ENCODE measurements around the gene SMARCD3.
A peak's percentile ranks its signal among the peaks of the same experiment; 100 is the strongest.

The SMARCD3 gene

DNA sequence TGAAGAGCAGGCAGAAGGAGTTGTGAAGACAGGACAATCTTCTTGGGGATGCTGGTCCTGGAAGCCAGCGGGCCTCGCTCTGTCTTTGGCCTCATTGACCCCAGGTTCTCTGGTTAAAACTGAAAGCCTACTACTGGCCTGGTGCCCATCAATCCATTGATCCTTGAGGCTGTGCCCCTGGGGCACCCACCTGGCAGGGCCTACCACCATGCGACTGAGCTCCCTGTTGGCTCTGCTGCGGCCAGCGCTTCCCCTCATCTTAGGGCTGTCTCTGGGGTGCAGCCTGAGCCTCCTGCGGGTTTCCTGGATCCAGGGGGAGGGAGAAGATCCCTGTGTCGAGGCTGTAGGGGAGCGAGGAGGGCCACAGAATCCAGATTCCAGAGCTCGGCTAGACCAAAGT is 14.7 kb downstream of the SMARCD3 start:
- no peak for DNase-seq

DNA sequence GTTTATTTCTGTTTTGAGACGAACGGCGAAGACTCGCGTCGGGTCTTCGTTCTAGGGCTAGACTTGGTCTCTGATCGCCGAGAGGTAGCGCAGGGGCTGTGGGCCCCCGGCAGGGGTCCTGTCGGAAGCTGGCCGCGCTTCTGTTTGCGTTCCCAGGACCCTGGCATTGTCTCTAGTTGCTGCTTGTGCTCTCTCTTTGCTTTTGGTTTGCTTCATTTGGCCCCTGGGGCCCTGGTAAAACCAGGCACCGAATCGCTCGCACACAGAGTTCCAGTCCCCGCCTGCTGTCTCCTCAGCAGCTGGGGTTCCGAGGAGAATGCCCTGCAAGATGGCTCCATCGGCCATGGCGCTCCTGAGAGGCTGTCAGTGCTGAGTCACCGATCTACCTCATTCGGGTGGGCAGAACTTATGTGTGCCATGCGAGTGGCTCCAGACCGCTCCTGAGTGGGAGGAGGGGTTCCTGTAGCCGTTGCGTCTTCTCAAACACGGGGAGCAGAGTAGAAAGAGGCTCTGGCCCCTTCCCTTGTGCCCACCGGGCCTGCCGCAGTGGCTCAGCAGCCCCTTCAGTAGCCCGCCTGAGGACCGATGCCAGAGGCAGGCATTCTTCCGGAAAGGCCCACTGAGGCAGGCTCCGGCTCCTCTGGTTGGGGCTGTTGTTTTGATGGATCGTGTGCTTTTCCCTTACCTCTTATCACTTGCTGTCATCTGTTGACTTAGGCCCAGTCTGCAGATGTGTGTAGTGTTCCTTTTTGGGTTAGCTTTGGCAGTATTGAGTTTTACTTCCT is 15.4 kb downstream of the SMARCD3 start:
- DNase-seq, result peak; percentile 64

DNA sequence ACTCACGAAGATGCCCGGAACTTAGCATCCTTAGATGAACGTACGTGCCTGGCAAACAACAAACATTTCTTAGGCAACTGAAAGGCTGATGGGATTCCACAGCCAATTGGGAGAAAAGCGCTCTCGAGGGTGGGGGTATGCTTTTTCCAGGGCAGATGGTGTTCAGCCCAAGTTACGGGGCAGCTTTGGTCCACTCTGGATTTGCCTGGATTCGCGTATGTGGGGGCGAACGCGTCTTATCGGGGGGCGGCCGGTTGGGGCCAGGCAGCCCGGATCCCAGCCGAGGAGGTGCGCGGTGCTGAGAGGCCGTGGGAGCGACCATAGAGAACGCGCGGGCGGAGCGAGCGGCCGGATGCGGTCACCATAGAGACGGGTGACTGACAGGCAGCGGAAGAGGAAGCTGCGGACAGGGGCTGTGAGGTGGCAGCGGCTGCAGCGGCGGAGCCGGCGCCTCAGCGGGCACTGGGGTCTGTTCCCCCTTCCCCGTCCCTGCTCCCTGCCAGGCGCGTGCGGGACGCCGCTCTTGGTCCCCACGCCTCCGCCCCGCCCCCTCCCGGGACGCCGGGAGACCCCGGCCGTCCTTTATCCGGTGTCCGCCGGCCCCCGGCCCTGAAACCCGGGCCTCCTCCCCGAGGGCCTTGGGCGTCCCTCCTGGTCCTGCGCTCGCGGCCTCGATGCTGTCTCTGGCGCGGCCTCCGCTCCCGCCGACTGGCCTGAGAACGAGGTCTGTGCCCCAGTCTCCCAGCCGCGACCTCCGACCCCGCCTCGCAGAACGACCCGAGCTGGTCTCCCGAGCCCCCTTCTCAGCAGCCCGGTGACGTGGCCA is 16.2 kb downstream of the SMARCD3 start, which contains the start of gene CHPF2:
CHPF2 (plus strand) TSS at position 393 of the 826 bp plus-strand sequence. CDS start 1,529 bp downstream, outside the sequence.
- DNase-seq, result peak; percentile 94

DNA sequence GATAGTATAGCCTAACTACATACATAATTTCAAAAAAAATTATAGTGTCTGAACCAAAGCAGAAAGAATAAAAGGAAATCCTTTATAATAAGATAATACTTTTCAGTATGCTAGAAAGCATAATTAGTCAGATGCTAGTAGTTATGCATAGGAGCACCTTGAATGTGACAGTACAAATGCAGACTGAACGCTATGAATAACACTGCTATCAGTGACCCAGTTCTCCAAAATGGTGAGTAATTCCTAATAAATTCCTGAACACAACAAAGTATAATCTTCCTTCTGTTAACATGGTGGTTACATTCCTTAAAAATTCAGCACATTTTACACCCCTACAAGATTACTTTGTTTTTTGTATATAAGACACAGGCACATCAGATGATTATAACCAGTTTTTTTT is 17.4 kb downstream of the SMARCD3 start:
- no peak for DNase-seq

DNA sequence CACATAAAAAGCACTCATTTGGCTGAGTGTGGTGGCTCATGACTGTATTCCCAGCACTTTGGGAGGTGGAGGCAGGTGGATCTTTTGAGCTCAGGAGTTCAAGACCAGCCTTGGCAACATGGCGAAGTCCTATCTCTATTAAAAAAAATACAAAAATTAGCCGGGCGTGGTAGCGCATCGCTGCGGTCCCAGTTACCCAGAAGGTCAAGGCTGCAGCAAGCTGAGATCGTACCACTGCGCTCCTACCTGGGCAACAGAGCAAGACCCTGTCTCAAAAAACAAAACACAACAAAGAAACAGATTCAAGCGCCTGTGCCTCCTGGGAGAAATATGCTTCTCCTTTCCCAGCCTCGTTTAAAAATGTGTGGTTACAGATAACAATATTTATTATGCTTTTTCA is 19.2 kb downstream of the SMARCD3 start:
- no peak for DNase-seq

DNA sequence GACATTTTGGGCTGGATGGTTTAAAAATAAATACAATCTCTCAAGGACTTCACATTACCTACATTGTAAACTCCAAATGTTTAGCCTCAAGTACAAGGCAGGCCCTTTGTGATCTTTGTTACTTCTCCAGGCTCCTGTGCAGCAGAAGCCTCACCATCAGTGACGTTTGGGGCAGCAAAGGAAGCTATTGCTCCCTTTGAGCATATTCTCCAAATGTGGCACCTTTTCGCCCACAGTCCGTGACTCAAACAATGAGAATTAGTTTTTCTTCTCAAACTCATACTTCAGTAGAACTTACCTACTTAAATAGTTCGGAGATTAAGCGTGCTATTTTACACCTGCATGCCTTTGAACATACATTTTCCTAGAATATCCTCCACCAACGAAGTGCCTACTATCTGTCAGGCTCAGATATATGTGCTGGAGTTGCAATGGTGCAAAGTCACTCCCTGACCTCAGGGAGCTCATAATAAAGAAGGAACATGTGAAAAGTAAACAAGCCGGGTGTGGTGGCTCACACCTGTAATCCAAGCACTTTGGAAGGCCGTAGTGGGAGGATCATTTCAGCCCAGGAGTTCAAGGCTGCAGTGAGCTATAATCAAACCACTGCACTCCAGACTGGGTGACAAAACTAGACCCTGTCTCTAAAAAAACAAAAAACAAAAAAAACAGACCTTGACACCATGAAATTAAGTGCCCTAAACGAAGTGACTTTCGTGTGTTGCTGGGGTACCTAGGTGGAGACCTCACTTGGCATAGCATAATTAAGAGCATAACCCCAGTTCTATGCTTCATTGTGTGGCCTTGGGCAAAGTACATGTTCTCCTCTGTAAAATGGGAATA is 20.2 kb downstream of the SMARCD3 start:
- no peak for DNase-seq

DNA sequence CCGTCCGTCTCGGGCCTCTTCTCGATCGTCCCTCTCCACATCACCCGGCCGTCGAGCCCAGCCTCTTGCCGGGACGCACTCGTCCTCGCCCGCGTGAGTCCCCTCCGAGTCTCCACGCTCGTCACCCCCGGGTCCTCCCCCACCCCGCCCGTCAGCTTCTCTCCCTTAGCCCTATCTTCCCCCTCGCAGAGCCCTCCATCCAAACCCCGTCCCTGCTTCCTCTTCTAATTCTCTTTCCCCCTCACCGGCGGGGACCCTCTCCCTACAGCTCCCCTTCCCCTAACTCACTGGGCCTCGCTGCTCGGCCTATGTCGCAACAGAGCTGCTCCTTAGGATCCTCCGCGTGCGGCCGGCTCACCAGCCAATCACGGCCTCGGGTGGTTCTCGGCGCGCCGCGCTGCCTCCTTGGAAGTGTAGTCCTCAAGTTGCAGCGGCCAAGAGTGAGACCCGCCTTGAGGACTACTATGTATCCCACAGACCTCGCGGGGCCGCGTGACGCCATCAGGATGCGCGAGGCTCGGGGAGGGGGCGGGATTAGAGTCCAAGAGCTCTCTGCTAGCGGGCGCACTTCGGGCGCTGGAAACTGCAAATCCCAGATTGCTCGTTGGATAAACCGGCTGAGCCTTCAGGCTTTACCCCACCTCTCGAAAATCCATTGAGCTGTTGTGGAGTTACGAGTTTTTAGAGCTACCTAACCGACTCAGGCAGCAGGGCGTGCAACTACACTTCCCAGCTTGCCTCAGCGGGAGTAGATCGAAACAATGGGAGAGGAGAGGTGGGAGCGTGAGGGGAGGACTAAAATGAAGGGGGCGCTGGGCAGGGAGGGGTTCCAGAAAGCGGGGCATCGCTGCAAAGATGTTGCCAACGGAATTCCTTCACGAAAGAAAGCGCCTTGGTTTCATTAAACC is 21.4 kb downstream of the SMARCD3 start, which contains the start of gene ABCF2:
ABCF2 (minus strand) TSS at position 331 of the 908 bp plus-strand sequence. CDS start 747 bp downstream, outside the sequence.
- peak; percentile 100 for DNase-seq

DNA sequence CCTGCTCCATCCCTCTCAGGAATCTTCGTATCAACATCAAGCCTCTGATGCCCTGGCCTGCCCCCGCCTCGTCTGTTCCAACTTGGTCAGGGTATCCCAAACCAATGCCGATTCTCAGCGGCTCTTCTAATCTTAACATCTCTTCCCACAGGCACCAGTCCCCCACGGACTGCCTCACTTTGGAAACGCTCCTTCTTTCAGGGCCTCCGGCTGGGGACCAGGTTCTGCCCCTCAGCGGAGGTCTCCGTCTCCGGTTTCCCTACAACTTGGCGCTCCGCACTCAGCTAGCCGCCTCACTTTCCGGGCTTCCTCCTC is 22.0 kb downstream of the SMARCD3 start:
- no peak for DNase-seq

DNA sequence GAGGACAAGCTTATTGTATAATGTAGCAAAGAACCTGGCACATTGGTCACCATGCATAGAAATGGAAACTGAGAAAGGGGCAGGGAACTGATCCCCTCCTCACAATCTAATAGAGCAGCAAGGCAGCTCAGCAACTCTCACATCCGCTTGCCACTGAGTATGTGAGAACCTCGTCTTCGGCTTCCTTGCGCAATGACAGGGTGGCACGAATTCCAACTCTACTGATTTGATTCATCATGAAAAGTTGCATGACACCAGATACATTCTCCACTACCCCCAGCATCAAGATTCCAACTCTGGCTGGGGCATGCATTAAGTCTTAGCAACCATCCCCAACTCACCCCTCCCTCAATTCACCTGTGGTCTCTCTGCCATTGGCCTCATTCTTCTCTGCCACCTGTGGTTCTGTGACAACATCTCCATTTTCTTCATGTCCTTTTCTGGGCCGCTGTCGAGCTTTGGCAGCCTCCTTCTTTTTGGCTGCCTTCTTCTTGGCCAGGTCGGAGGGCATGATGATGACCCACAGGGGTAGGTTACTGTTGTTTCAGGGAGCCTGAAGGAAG is 22.5 kb downstream of the SMARCD3 start:
- DNase-seq, result no peak

DNA sequence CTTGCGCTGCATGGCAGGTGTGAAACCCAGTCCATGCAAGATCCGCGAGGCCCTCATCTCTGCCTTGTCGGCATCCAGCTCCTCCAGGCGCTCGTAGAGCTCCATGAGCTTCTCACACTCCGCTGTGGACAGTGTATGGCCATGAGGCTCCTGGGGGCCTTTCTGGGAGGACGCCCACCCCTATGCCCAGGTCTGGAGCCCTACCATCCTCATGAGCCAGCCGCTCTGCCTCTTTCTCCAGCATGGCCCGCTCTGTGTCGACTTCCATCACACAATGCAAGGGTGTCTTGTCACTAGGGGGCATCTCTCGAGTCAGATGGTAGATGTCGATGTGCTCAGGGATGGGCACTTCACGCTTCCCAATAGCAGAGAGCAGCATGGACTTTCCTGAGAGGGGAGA is 24.8 kb downstream of the SMARCD3 start:
- no peak for DNase-seq

DNA sequence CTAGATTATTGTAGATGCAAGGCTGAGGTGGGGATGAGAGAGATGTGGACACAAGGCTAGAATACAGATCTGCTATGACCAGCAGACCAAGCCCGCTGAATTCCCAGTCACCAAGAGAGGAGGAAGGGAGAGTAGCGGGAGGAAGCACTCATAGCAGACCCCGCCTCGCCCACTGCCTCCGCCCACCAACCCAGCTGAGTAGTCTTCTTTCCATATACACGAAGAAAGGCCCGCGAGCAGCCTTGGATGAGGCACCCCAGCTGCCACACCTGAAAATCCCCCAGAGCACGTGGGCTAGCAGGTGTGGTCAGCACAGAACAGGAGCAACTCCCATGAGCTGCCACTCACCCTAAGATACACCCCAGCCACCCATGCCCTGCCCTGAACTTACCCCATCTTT is 30.3 kb downstream of the SMARCD3 start:
- no peak for DNase-seq

DNA sequence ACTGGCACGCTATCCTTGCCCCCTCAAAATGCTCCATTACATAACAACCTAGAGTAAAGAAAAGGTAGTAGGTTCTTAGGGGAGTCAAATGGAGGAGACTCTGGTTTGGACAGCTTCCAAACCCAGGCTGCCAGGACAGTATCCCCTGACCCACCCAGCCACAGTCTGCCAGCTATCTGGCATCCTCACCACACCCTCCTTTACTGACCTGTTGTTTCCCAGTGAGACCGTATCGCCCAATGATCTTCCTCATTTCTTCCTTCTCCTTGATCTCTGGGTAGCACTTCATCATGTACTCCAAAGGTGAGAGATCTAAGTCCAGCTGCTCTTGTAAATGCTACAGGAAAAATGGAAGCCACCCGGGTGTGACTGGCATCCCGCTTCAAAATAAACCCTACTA is 33.1 kb downstream of the SMARCD3 start:
- no peak for DNase-seq

DNA sequence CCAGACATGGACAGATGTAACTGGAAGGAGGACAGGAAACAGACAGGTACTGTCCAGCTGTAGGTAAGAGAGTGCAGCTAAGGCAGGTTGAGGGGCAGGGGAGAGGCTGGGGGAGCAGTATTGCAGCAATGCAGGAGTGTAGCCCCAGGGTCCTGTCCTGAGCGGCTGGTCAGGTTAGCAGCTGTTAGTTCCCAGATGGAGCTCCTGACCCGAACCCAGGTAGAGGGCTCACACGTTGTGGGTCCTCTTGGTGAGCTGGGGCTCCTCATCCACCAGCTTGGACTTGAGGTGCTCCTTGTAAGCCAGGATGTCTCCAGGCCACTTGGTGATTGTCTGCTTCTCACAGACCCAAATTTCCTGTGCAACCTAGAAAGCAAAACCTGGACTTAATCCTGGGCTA is 34.7 kb downstream of the SMARCD3 start:
- DNase-seq, result no peak

DNA sequence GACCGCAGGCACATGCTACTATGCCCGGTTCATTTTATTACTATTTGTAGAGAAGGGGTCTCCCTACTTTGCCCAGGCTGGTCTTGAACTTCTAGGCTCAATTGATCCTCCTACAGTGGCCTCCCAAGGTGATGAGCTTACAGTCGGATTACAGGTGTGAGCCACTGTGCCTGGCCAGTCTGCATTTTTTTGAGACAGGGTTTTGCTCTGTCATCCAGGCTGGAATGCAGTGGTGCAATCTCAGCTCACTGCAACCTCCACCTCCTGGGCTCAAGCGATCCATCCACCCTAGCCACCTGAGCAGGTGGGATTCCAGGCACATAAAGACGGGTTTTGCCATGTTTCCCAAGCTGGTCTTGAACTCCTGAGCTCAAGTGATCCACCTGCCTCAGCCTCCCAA is 35.9 kb downstream of the SMARCD3 start:
- DNase-seq, result no peak

DNA sequence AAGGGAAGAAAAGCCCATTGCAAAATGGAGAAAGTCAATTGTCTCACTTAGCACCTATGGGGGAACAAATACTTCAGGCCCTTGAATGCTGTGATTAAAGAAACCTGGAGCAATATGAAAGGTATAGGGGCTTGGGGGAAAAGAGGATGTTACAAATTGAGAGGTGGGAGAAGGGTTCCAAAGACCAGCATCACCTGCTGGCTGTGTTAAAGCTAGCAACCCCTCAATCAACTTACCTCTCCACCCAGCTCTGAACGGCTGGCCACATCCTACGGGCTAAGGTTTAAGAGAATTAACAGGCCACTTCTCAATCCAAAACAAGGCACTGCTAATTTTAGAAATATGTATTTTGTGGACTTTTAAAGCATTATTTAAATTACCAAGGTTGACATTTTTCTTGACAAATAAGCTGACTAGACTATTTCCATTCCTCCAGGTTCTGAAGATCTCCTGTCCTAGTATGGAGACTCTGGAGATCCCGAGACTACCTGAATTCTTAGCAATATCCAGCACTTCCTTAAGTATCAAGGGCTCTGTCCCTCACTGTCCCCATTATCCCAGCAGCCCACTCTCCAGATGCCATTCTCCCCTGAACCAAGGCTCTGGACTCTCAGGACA is 37.2 kb downstream of the SMARCD3 start:
- DNase-seq, result no peak

DNA sequence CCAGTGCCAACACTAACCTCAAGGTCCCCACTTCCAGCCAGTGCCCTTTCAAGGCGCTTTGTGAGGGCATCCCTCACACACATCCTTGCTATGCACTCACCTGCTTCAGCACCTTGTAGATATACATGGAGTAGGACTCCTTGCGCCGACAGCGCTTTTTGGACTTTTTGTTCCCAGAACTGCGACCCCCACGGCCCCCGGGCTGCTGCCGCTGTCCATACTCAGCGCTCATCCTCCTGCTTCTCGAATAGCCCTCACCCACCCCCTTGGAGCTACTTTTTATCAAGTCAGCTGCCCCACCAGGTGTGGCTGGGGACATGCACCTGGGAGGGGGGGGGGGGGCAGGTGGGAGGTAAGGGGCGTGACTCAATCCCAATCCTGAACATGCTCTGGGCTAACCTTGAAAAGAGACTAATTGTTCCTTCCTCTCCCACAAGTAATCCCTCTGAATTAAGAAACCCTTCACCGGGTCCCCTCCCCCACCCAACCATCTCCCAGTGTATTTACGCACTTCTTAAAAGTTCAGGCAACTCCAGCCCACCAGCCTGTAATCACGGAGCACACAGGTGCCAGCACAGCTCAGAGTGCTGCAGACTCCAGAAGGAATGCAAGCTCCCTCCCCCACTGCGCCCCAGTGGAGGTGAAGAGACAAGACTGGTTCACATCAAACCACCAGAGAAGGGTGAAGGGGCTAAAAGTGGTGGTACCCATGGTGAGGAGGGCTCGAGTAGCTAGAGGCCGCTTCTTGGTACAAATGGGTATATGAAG is 38.2 kb downstream of the SMARCD3 start, which contains the start of gene H2BK1:
H2BK1 (minus strand) TSS at position 402 of the 768 bp plus-strand sequence; CDS start at position 232, 170 bp downstream.
- no peak for DNase-seq

DNA sequence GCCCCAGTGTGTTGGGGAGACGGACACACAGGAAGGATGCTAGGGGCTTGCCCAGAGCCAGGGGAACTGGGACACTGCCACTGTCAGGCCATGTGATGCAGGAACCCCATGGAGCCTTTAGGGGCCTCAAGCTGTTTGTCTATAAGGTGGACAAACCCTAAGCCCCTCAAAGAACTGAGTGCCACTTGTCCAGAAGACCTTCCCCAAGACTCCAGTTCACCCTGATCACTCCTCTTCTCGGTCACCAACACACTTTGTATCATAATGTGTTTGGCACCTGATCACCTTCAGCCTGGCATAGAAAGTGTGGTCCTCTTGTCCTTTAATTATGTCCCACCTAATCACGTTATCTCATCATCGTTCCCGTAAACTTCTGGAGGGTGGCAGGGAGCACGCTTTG is 38.9 kb downstream of the SMARCD3 start:
- DNase-seq, result no peak

DNA sequence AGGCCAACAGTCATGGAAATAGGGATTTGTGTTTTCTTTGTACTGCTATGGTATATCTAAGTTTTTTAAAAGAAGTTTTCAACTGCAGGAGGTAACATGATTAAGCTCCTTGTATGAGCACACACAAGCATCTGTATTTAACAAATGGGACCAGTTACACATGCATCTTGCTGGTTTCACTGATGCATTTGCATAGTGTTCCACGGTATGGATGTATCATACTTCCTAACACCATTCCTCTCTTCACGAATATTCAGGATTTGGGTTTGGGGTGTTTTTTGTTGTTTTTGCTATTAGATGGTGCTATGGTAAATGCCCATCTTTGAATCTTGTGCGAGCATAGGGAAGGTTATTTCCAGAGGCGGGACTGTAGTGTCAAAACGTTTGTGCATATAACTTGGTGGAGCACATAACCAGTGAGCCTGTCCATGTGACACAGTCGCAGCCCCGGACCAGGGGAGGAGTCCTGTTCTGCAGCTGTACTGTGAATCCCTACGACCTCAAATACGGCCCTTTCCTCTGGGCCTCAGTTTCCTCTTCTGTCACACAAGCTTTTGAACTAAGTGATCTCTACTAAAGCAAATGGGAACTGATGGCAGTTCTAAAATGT is 40.1 kb downstream of the SMARCD3 start:
- no peak for DNase-seq

DNA sequence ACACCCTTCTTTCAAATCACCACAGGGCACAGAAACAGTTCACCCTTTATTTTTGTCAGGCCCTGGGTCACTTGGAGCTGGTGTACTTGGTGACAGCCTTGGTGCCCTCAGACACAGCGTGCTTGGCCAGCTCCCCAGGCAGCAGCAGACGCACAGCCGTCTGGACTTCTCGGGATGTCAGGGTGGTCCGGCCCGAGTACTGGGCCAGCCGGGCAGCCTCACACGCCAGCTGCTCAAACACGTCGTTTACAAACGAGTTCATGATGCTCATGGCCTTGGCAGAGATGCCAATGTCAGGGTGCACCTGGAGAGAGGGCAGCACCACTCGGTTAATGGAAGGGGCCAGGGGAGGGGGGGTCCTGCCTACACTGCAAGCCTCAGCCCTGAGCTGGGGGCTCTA is 40.7 kb downstream of the SMARCD3 start:
- no peak for DNase-seq

DNA sequence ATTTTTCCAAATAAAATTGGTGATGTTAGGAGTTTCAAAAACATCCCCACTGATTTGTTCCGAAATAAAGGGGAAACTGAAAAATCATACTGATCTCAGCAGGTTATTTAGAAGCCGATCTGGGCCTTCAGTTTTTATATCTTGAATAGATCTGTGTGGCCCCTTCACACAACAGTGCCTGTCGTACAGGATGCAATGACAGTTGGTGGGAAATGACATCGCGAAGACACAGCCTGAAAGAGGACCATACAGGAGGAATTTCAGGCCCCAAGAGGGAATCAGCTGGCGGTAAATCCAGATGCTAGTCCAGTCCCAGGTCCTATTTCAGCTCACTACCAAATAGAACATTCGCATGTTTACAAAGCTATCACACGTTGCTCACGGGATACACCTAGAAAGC is 41.2 kb downstream of the SMARCD3 start:
- DNase-seq, result no peak
